Ovary (tissue), 3 donors: Measurements from ENCODE around the gene CEMP1.

Experiments used
- POLR2A ChIP-seq: fragments of 450-650 bp; IDR thresholded peaks from one replicate; pipeline ENCODE4 v1.6.1; 2017; ENCODE audit warnings: antibody characterized with exemption, mild to moderate bottlenecking, moderate library complexity
- TF ChIP-seq, protein P1 (sequence below), 3 donors: fragments of 450-650 bp in 2 of 3; fragments of 200-600 bp in 1 of 3; IDR thresholded peaks; one replicate each; pipeline versions ENCODE4 v1.5.1 to v1.8.0; 2016 to 2022; ENCODE audit warnings: antibody characterized with exemption in 3 of 3, mild to moderate bottlenecking in 1 of 3
- donor health status: DM: no; HTN: no; CAD: no.

DNA sequence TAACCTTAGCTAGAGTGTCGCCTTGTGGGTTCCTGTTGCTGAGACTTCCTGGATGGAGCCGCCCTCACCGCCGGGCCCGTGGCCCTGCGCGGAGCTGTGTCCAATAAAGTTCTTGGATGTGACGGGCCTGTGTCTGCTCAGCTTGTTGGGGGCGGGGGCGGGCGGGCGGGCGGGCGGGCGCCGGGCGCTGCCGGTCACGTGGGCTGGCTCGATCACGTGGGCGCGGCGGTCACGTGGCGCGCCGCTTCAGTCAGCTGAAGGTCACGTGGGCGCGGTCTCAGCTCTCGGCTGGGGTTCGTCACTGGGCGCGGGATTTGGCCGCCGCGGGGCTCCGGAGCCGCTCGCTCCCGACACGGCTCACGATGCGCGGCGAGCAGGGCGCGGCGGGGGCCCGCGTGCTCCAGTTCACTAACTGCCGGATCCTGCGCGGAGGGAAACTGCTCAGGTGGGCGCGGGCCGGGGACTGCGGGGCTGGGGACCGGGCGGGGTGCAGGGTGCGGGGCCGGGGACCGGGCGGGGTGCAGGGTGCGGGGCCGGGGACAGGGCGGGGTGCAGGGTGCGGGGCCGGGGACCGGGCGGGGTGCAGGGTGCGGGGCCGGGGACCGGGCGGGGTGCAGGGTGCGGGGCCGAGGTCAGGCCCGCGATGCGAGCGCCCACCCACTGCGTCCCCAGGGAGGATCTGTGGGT is 11.0 kb downstream of the CEMP1 start, which contains the start of gene AMDHD2:
- TF ChIP-seq, protein P1, sequence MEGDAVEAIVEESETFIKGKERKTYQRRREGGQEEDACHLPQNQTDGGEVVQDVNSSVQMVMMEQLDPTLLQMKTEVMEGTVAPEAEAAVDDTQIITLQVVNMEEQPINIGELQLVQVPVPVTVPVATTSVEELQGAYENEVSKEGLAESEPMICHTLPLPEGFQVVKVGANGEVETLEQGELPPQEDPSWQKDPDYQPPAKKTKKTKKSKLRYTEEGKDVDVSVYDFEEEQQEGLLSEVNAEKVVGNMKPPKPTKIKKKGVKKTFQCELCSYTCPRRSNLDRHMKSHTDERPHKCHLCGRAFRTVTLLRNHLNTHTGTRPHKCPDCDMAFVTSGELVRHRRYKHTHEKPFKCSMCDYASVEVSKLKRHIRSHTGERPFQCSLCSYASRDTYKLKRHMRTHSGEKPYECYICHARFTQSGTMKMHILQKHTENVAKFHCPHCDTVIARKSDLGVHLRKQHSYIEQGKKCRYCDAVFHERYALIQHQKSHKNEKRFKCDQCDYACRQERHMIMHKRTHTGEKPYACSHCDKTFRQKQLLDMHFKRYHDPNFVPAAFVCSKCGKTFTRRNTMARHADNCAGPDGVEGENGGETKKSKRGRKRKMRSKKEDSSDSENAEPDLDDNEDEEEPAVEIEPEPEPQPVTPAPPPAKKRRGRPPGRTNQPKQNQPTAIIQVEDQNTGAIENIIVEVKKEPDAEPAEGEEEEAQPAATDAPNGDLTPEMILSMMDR (IDR thresholded peaks at IDR 0.05): no peak
- TF ChIP-seq POLR2A: no peak
